ENCODE measurements around the gene FARS2. TPM values are rescaled to one million over a fixed set of nuclear protein-coding genes. Genes with fewer than 3 reads are reported as not detected.

Gene FARS2
- total RNA-seq, 4 donors from 2014 or later, result 10.6 to 24.9 (median 15.2) TPM

DNA sequence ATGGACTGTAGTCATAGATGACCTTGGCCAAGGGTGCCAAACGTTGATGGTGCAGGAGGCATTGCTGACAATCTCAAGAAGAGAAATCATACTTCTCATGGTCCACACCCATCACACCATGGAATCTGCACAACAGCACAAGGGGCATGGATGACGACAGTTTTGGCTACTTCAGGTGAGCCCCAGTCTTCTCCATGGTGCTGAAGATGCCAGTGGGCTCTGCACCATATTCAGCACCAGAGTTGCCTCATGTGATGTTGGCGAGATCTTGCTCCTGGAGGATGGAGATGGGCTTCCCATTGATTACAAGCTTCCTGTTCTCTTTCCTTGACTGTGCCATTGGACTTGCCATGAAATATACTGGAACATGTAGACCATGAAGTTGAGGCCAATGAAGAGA lies 556.6 kb downstream of the FARS2 start:
- no peaks in the 10 kb centered on the region for H3K27me3 ChIP-seq
- H3K36me3 ChIP-seq, result no peaks in the 10 kb centered on the region
- H3K4me3 ChIP-seq, result no peak overlapping the region
- TF ChIP-seq POLR2AphosphoS5 (IDR thresholded peaks at IDR 0.05), result no peak
- intact Hi-C loops (cut with DNase I), result no loop called here
- no peaks in the 10 kb centered on the region for H3K4me1 ChIP-seq
- 74% methylated on average over 3 of the region's 3 CpGs for WGBS
- H3K27ac ChIP-seq (replicated peaks in 1 of 4), result no peak overlapping the region
- H3K9me3 ChIP-seq, result peaks cover 0 to 3% (median 0%) of the 10 kb centered on the region in 4 donors
- DNase-seq (ENCODE audit: extremely low spot score), result no peak

GRCh38 chr6:5818959-5819358 lies 557.6 kb downstream of the FARS2 start:
- TF ChIP-seq EP300 (IDR thresholded peaks at IDR 0.05) (no peak), POLR2A (IDR thresholded peaks at IDR 0.05; ENCODE audit: low read depth) (no peak), POLR2AphosphoS5 (IDR thresholded peaks at IDR 0.05) (no peak)
- TF ChIP-seq, protein P1, sequence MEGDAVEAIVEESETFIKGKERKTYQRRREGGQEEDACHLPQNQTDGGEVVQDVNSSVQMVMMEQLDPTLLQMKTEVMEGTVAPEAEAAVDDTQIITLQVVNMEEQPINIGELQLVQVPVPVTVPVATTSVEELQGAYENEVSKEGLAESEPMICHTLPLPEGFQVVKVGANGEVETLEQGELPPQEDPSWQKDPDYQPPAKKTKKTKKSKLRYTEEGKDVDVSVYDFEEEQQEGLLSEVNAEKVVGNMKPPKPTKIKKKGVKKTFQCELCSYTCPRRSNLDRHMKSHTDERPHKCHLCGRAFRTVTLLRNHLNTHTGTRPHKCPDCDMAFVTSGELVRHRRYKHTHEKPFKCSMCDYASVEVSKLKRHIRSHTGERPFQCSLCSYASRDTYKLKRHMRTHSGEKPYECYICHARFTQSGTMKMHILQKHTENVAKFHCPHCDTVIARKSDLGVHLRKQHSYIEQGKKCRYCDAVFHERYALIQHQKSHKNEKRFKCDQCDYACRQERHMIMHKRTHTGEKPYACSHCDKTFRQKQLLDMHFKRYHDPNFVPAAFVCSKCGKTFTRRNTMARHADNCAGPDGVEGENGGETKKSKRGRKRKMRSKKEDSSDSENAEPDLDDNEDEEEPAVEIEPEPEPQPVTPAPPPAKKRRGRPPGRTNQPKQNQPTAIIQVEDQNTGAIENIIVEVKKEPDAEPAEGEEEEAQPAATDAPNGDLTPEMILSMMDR (IDR thresholded peaks at IDR 0.05), result no peak
- Histone ChIP-seq H3K4me1 (no peaks in the 10 kb centered on the region), H3K27me3 (no peaks in the 10 kb centered on the region), H3K4me3 (no peak overlapping the region), H3K27ac (replicated peaks in 1 of 4) (no peak overlapping the region), H3K9me3 (no peaks in the 10 kb centered on the region), H3K36me3 (no peaks in the 10 kb centered on the region)
- WGBS, result 80% methylated on average over 6 of the region's 6 CpGs
- intact Hi-C loops (cut with DNase I), result no loop called here
- no peak for DNase-seq (ENCODE audit: extremely low spot score)

Other genes with a start within 250 kb of the FARS2 start
- gene PPP1R3G, start 176.2 kb upstream of the FARS2 start, total RNA-seq, result 1 to 10 TPM; 3.0 to 7.9 (median 5.5) TPM
- gene LYRM4, start 563 bp upstream of the FARS2 start, total RNA-seq, result 10 to 100 TPM; 16.9 to 20.9 (median 18.4) TPM